Activated T-helper 2 cell treated with anti-CD3 and anti-CD28 coated beads, Interferon-gamma antibody, Interleukin-2, Interleukin-4, amounts not matched to agents 10 μg/mL and 5 μg/mL and 100 μg/mL, durations not matched to agents 14 hours and 24 hours and 36 hours (primary cell): ENCODE data around the gene MYD88. TPM values are rescaled to one million over a fixed set of nuclear protein-coding genes. Genes with fewer than 3 reads are reported as not detected.

ENCODE experiments used
- DNase-seq: peaks from one replicate; pipeline ENCODE4 v3.0.0; 2021; ENCODE audit warnings: low spot score
- H3K27ac Mint-ChIP-seq: one replicate; pipeline ENCODE4 v1.8.0; 2021; ENCODE audit warnings: mixed read lengths
- H3K27me3 Mint-ChIP-seq: one replicate; pipeline ENCODE4 v1.8.0; 2021; ENCODE audit warnings: low read depth, mixed read lengths
- H3K36me3 Mint-ChIP-seq: one replicate; pipeline ENCODE4 v1.8.0; 2021; ENCODE audit warnings: low read depth, mixed read lengths
- H3K4me1 Mint-ChIP-seq: one replicate; pipeline ENCODE4 v1.8.0; 2021; ENCODE audit warnings: low read depth, mixed read lengths
- H3K4me3 Mint-ChIP-seq: one replicate; pipeline ENCODE4 v1.8.0; 2021; ENCODE audit warnings: low read depth, mild to moderate bottlenecking, moderate library complexity, mixed read lengths
- H3K9me3 Mint-ChIP-seq: one replicate; pipeline ENCODE4 v1.8.0; 2021; ENCODE audit warnings: mixed read lengths
- intact Hi-C: fragments of 100-400 bp; cut with micrococcal nuclease; formaldehyde crosslinking; loops from one replicate; pipeline ENCODE4 v1.15.1; 2023
- total RNA-seq: library from RNA; stranded (reverse); gene quantifications from 2 replicates; pipeline ENCODE4 v1.2.3, GENCODE V29; 2022

Gene MYD88
- total RNA-seq, 1 donor from 2014 or later: 36.5 TPM

DNA sequence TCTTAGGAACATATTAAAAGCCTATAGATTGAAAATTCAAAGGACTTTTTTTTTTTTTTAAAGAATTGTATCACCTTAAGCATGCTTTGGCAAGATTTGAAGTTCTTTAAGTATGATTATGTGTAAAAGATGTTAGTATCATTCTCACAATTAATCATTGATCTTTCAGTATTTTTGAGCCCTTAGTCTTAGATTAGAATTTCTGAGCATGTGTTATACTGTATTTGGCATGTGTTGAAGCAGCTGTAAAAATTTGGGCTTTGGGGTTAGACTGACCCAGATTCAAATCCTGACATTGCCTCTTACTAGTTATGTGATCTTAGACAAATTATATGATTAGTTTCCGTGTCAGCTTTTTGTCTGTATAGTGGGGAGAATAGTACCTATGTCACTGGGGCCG, 33.2 kb downstream of the MYD88 start:
- DNase-seq: no peak
- H3K4me1 Mint-ChIP-seq: peaks cover 69% of the 10 kb centered on the region

GRCh38 chr3:38173834-38174418, 35.5 kb downstream of the MYD88 start:
- peak overlapping the region; percentile 42 for H3K27ac Mint-ChIP-seq
- intact Hi-C loops: no loop called here
- H3K36me3 Mint-ChIP-seq: peaks cover 12% of the 10 kb centered on the region
- peaks cover 51% of the 10 kb centered on the region for H3K4me1 Mint-ChIP-seq
- no peaks in the 10 kb centered on the region for H3K9me3 Mint-ChIP-seq
- peak overlapping the region; percentile 45 for H3K4me3 Mint-ChIP-seq
- no peaks in the 10 kb centered on the region for H3K27me3 Mint-ChIP-seq
- DNase-seq: no peak

More for the DNA sequence above, 33.2 kb downstream of the MYD88 start:
- intact Hi-C loops: no loop called here
- Mint-ChIP-seq H3K4me3 (no peak overlapping the region), H3K36me3 (peaks cover 30% of the 10 kb centered on the region), H3K27me3 (no peaks in the 10 kb centered on the region), H3K27ac (no peak overlapping the region), H3K9me3 (no peaks in the 10 kb centered on the region)

DNA sequence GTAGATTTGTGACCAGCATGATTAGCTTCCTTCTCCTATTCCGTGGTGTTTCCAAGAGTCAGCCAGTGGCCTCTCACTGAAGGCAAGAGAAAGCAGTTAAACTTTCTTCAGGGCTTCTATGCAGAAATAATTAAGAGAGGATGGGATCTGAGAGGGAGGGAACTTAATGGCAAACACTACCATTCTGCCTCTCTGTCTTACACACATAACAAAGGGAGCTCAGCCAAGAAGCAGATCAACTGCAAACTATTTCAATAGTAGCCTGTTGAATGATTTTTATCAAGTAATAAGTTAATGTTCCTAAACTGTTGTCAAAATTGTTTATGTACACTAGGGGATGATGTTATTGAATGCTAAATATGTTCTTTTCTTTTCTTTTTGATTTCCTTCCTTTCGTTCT, 38.7 kb downstream of the MYD88 start:
- intact Hi-C loops: no loop called here
- Mint-ChIP-seq H3K27ac (no peak overlapping the region), H3K9me3 (no peaks in the 10 kb centered on the region), H3K27me3 (no peaks in the 10 kb centered on the region), H3K4me1 (peaks cover 27% of the 10 kb centered on the region), H3K36me3 (peaks cover 23% of the 10 kb centered on the region), H3K4me3 (no peak overlapping the region)
- DNase-seq: no peak

GRCh38 chr3:38186781-38187180, 48.3 kb downstream of the MYD88 start:
- Mint-ChIP-seq H3K4me1 (peaks cover 13% of the 10 kb centered on the region), H3K27ac (no peak overlapping the region), H3K27me3 (no peaks in the 10 kb centered on the region), H3K4me3 (no peak overlapping the region), H3K36me3 (peaks cover 50% of the 10 kb centered on the region), H3K9me3 (peaks cover 13% of the 10 kb centered on the region)
- DNase-seq: no peak
- intact Hi-C loops: no loop called here

DNA sequence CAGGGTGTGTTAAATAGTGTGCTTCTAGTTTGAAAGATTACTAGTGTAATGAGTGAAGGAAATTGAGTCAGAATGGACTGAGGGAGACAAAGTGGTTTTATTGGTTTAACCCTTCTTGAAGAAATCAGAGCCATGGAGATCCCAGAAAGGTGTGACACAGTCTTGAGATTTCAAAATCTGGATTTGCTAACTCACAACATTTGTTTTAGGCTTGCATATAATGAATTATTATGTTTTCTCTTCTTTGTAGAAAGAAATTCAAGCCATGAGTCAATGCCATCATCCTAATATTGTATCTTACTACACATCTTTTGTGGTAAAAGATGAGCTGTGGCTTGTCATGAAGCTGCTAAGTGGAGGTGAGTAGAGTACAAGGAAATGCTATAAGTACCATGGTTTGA, 52.0 kb downstream of the MYD88 start:
- no peaks in the 10 kb centered on the region for H3K27me3 Mint-ChIP-seq
- H3K27ac Mint-ChIP-seq: peak overlapping the region; percentile 21
- peaks cover 12% of the 10 kb centered on the region for H3K9me3 Mint-ChIP-seq
- no peak overlapping the region for H3K4me3 Mint-ChIP-seq
- DNase-seq: no peak
- peaks cover 11% of the 10 kb centered on the region for H3K4me1 Mint-ChIP-seq
- intact Hi-C loops: loop anchor here (1.0 to 2.0 kb wide), 2 partner anchors 15 to 26 kb away; partner anchors contain the start of gene OXSR1
- H3K36me3 Mint-ChIP-seq: peaks cover 56% of the 10 kb centered on the region

Other genes with a start within 250 kb of the MYD88 start
- gene VILL, start 147.9 kb upstream of the MYD88 start, total RNA-seq: 11.8 and 12.8 TPM in 2 replicates
- gene PLCD1, start 109.0 kb upstream of the MYD88 start, total RNA-seq: 4.3 and 6.9 TPM in 2 replicates
- 0.02 and 0.16 TPM in 2 replicates for gene DLEC1, start 99.5 kb upstream of the MYD88 start, total RNA-seq
- 68.6 and 69.5 TPM in 2 replicates for gene ACAA1, start 1.5 kb upstream of the MYD88 start, total RNA-seq
- gene OXSR1, start 26.9 kb downstream of the MYD88 start, total RNA-seq: 62.2 and 65.8 TPM in 2 replicates
- 0.51 and 0.78 TPM in 2 replicates for gene SLC22A13, start 127.2 kb downstream of the MYD88 start, total RNA-seq
- not detected in 2 replicates for gene SLC22A14, start 143.6 kb downstream of the MYD88 start, total RNA-seq
- 8.6 and 11.8 TPM in 2 replicates for gene XYLB, start 208.1 kb downstream of the MYD88 start, total RNA-seq